ENCODE data around the gene RPS19BP1. TPM values are rescaled to one million over a fixed set of nuclear protein-coding genes. Genes with fewer than 3 reads are reported as not detected.

The RPS19BP1 gene
- total RNA-seq, 1 donor from 2014 or later = 72.6 TPM

- Mint-ChIP-seq H3K4me3 (no peak overlapping the region), H3K4me1 (peaks cover 27% of the 10 kb centered on the region), H3K9me3 (no peaks in the 10 kb centered on the region), H3K27ac (ENCODE audit: unreplicated experiment) (peak overlapping the region; percentile 22), H3K36me3 (ENCODE audit: low read depth) (no peaks in the 10 kb centered on the region), H3K27me3 (ENCODE audit: low read depth) (no peaks in the 10 kb centered on the region)
- TF ChIP-seq CTCF (conservative IDR thresholded peaks at IDR 0.05) = no peak
- no peak for DNase-seq (ENCODE audit: low read depth, low spot score)
Measured at GRCh38 chr22:39494471-39495120, 38.0 kb downstream of the RPS19BP1 start.

- H3K27ac Mint-ChIP-seq (ENCODE audit: unreplicated experiment) = no peak overlapping the region
- peaks cover 19% of the 10 kb centered on the region for H3K4me1 Mint-ChIP-seq
- no peaks in the 10 kb centered on the region for H3K36me3 Mint-ChIP-seq (ENCODE audit: low read depth)
- no peaks in the 10 kb centered on the region for H3K27me3 Mint-ChIP-seq (ENCODE audit: low read depth)
- H3K9me3 Mint-ChIP-seq = no peaks in the 10 kb centered on the region
- no peak for DNase-seq (ENCODE audit: low read depth, low spot score)
- no peak overlapping the region for H3K4me3 Mint-ChIP-seq
- TF ChIP-seq CTCF (conservative IDR thresholded peaks at IDR 0.05) = no peak
Measured at GRCh38 chr22:39493759-39494158, 38.8 kb downstream of the RPS19BP1 start.

GRCh38 chr22:39492186-39492585 lies 40.4 kb downstream of the RPS19BP1 start:
- Mint-ChIP-seq H3K27ac (ENCODE audit: unreplicated experiment) (no peak overlapping the region), H3K4me3 (no peak overlapping the region), H3K36me3 (ENCODE audit: low read depth) (peaks cover 4% of the 10 kb centered on the region), H3K4me1 (peaks cover 12% of the 10 kb centered on the region), H3K9me3 (no peaks in the 10 kb centered on the region), H3K27me3 (ENCODE audit: low read depth) (no peaks in the 10 kb centered on the region)
- TF ChIP-seq CTCF (conservative IDR thresholded peaks at IDR 0.05) = no peak
- no peak for DNase-seq (ENCODE audit: low read depth, low spot score)

GRCh38 chr22:39491696-39492095 lies 40.9 kb downstream of the RPS19BP1 start:
- DNase-seq (ENCODE audit: low read depth, low spot score) = no peak
- no peaks in the 10 kb centered on the region for H3K9me3 Mint-ChIP-seq
- H3K36me3 Mint-ChIP-seq (ENCODE audit: low read depth) = peaks cover 4% of the 10 kb centered on the region
- no peak for TF ChIP-seq CTCF (conservative IDR thresholded peaks at IDR 0.05)
- H3K4me1 Mint-ChIP-seq = peaks cover 12% of the 10 kb centered on the region
- H3K27ac Mint-ChIP-seq (ENCODE audit: unreplicated experiment) = no peak overlapping the region
- no peaks in the 10 kb centered on the region for H3K27me3 Mint-ChIP-seq (ENCODE audit: low read depth)
- H3K4me3 Mint-ChIP-seq = no peak overlapping the region

GRCh38 chr22:39490966-39491680 lies 41.4 kb downstream of the RPS19BP1 start:
- no peaks in the 10 kb centered on the region for H3K27me3 Mint-ChIP-seq (ENCODE audit: low read depth)
- no peak overlapping the region for H3K4me3 Mint-ChIP-seq
- peaks cover 4% of the 10 kb centered on the region for H3K36me3 Mint-ChIP-seq (ENCODE audit: low read depth)
- no peaks in the 10 kb centered on the region for H3K9me3 Mint-ChIP-seq
- no peak for TF ChIP-seq CTCF (conservative IDR thresholded peaks at IDR 0.05)
- H3K4me1 Mint-ChIP-seq = peaks cover 7% of the 10 kb centered on the region
- H3K27ac Mint-ChIP-seq (ENCODE audit: unreplicated experiment) = no peak overlapping the region
- DNase-seq (ENCODE audit: low read depth, low spot score) = no peak

All from neural crest cell (in vitro differentiated cells).